GM23248 (cell line): ENCODE data around the gene STX8. TPM values are rescaled to one million over a fixed set of nuclear protein-coding genes. Genes with fewer than 3 reads are reported as not detected.

ENCODE experiments used
- DNase-seq: peaks from one replicate; pipeline ENCODE4 v3.0.0-alpha.2; 2015
- H2AFZ ChIP-seq: fragments of 200-600 bp; sonication (generic); 2 replicates; pipeline ENCODE4 v1.6.1; 2016; ENCODE audit warnings: antibody characterized with exemption
- H3F3A ChIP-seq: fragments of 200-600 bp; sonication (generic); 2 replicates; pipeline ENCODE4 v1.6.1; 2016; ENCODE audit warnings: mild to moderate bottlenecking, antibody characterized with exemption, mixed run types; ENCODE audit not compliant: insufficient read depth
- H3K27ac ChIP-seq: fragments of 200-600 bp; sonication (generic); 2 replicates; pipeline ENCODE4 v1.5.1; 2016; ENCODE audit warnings: mild to moderate bottlenecking
- H3K27me3 ChIP-seq: fragments of 200-600 bp; sonication (generic); replicated peaks from 2 replicates; pipeline ENCODE4 v1.6.1; 2016; ENCODE audit warnings: mild to moderate bottlenecking; ENCODE audit not compliant: insufficient read depth
- H3K36me3 ChIP-seq: fragments of 200-600 bp; sonication (generic); 2 replicates; pipeline ENCODE4 v1.6.1; 2016; ENCODE audit warnings: low read depth, mild to moderate bottlenecking
- H3K4me1 ChIP-seq: fragments of 200-600 bp; sonication (generic); 2 replicates; pipeline ENCODE4 v1.6.1; 2016; ENCODE audit warnings: mild to moderate bottlenecking; ENCODE audit not compliant: insufficient read depth
- H3K4me2 ChIP-seq: fragments of 200-600 bp; sonication (generic); one replicate; pipeline ENCODE4 v1.6.1; 2016; ENCODE audit warnings: mild to moderate bottlenecking; ENCODE audit not compliant: unreplicated experiment
- H3K4me3 ChIP-seq: fragments of 200-600 bp; sonication (generic); 2 replicates; pipeline ENCODE4 v1.5.1; 2016; ENCODE audit warnings: mild to moderate bottlenecking
- H3K79me2 ChIP-seq: fragments of 200-600 bp; sonication (generic); 2 replicates; pipeline ENCODE4 v1.6.1; 2016; ENCODE audit warnings: mild to moderate bottlenecking; ENCODE audit not compliant: insufficient read depth
- H3K9ac ChIP-seq: fragments of 200-600 bp; sonication (generic); 2 replicates; pipeline ENCODE4 v1.6.1; 2016; ENCODE audit warnings: mild to moderate bottlenecking
- H3K9me2 ChIP-seq: fragments of 200-600 bp; sonication (generic); 2 replicates; pipeline ENCODE4 v1.6.1; 2016; ENCODE audit warnings: mixed run types, mild to moderate bottlenecking, moderate library complexity; ENCODE audit not compliant: insufficient read depth
- H3K9me3 ChIP-seq: fragments of 200-600 bp; sonication (generic); one replicate; pipeline ENCODE4 v1.6.1; 2017; ENCODE audit warnings: low read depth
- H4K20me1 ChIP-seq: fragments of 200-600 bp; sonication (generic); 2 replicates; pipeline ENCODE4 v1.6.0; 2016; ENCODE audit not compliant: insufficient read depth
- EZH2 ChIP-seq: fragments of 200-600 bp; sonication (generic); IDR thresholded peaks from 2 replicates; pipeline ENCODE4 v1.6.1; 2018; ENCODE audit warnings: antibody characterized with exemption, mild to moderate bottlenecking; ENCODE audit not compliant: insufficient read depth, poor library complexity, severe bottlenecking
- EZH2phosphoT487 ChIP-seq: fragments of 200-600 bp; sonication (generic); IDR thresholded peaks from 2 replicates; pipeline ENCODE4 v1.6.1; 2018; ENCODE audit warnings: antibody characterized with exemption, moderate library complexity, mild to moderate bottlenecking, low read depth; ENCODE audit not compliant: insufficient read depth
- WGBS, 2 experiments: methylation state at CpG; one replicate each; pipeline ENCODE4 v1.1.6; 2015 to 2017; ENCODE audit warnings: low lambda C conversion rate in 2 of 2, low coverage in 1 of 2; ENCODE audit errors: missing lambda C conversion rate in 2 of 2; 5-methylcytosine and 5-hydroxymethylcytosine counted together
- in situ Hi-C: fragments of 300-500 bp; cut with MboI; formaldehyde crosslinking; loops from 2 replicates; pipeline ENCODE4 v1.15.0; 2020
- polyA plus RNA-seq: library from polyadenylated mRNA; unstranded; fragments of >200 nt; fragmentation: Nextera tagmentation; extraction: Ambion mirVana; gene quantifications from 2 replicates; pipeline ENCODE4 v1.2.1, GENCODE V29; 2016
- total RNA-seq: library from RNA; depleted of rRNA; stranded (reverse); fragments of >200 nt; shearing (Covaris generic); gene quantifications from 2 replicates; pipeline ENCODE4 v1.2.3, GENCODE V29; 2014

STX8 gene
- total and polyA plus RNA-seq, 2 experiments from 2014 or later = 40.7 to 84.3 TPM

DNA sequence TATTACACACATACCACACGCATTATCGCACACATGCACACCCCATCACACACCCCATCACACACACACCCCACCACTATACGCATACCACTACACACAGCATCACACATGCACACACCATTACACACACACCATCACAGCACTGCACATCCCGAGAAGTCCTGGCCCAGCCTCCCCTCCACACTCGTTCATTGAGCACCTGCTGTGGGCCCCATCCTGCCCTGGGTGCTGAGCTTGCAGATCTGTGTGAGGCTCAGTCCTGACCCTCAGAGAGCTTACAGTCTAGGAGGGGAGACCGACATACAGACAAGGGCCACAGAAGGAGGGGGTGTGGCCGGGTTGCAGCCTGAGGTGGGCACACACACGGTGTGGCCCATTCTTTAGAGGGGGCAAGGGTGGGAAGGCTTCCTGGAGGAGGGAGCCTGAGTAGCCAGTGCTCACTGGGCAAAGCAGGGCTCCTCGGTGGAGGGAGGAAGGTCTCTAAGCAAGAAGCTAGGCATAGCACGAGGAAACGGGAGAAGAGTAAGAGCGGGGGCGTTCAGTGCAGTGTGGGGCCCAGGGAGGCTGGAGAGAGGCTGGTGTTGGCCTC lies 347.7 kb downstream of the STX8 start:
- peak overlapping the region; percentile 19; the same call in 1 of the 2 replicates for H2AFZ ChIP-seq
- H3K79me2 ChIP-seq = no peaks in the 10 kb centered on the region
- no peaks in the 10 kb centered on the region for H3K36me3 ChIP-seq
- H3K9ac ChIP-seq = peak overlapping the region; percentile 43
- peaks cover 13% of the 10 kb centered on the region for H3K4me1 ChIP-seq
- no peaks in the 10 kb centered on the region for H3K9me2 ChIP-seq
- H3K4me3 ChIP-seq = peak overlapping the region; percentile 20; the same call in 1 of the 2 replicates
- H4K20me1 ChIP-seq = no peaks in the 10 kb centered on the region
- H3K27me3 ChIP-seq = no peaks in the 10 kb centered on the region
- H3K4me2 ChIP-seq = peak overlapping the region; percentile 30
- no peaks in the 10 kb centered on the region for H3F3A ChIP-seq
- TF ChIP-seq EZH2 (no peak), EZH2phosphoT487 (no peak)
- WGBS, 2 experiments = 49 to 50% methylated on average over 13 of the region's 13 CpGs
- H3K9me3 ChIP-seq = no peaks in the 10 kb centered on the region
- no peak for DNase-seq
- peak overlapping the region; percentile 53 for H3K27ac ChIP-seq
- in situ Hi-C loops = no loop called here

DNA sequence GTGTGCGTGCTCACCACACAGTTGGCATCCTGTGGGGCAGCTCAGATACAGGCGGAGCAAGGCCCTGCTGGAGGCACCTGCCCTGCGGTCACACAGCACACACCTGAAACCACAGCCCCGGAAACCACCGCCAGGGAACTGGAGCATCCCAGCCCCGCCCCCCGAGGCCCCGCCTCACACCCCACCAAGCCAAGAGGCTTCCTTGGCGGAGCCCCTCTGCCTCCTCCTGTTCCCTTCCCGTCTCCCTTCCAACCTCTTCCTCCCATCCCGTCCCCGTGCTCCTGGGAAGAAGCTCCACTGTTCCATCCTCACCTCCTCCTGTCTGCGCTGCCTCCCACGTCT lies 348.9 kb downstream of the STX8 start:
- in situ Hi-C loops = no loop called here
- no peak overlapping the region for H3K4me2 ChIP-seq
- no peak for DNase-seq
- H3K9me2 ChIP-seq = no peaks in the 10 kb centered on the region
- H3K27me3 ChIP-seq = no peaks in the 10 kb centered on the region
- H3F3A ChIP-seq = no peaks in the 10 kb centered on the region
- H3K4me3 ChIP-seq = no peak overlapping the region
- H4K20me1 ChIP-seq = no peaks in the 10 kb centered on the region
- 75 to 90% methylated on average over 9 to 14 of the region's 14 CpGs for WGBS, 2 experiments
- TF ChIP-seq EZH2phosphoT487 (no peak), EZH2 (no peak)
- no peak overlapping the region for H3K9ac ChIP-seq
- H3K4me1 ChIP-seq = peaks cover 13% of the 10 kb centered on the region
- H3K79me2 ChIP-seq = no peaks in the 10 kb centered on the region
- H3K27ac ChIP-seq = no peak overlapping the region
- no peak overlapping the region for H2AFZ ChIP-seq
- no peaks in the 10 kb centered on the region for H3K36me3 ChIP-seq
- H3K9me3 ChIP-seq = no peaks in the 10 kb centered on the region

DNA sequence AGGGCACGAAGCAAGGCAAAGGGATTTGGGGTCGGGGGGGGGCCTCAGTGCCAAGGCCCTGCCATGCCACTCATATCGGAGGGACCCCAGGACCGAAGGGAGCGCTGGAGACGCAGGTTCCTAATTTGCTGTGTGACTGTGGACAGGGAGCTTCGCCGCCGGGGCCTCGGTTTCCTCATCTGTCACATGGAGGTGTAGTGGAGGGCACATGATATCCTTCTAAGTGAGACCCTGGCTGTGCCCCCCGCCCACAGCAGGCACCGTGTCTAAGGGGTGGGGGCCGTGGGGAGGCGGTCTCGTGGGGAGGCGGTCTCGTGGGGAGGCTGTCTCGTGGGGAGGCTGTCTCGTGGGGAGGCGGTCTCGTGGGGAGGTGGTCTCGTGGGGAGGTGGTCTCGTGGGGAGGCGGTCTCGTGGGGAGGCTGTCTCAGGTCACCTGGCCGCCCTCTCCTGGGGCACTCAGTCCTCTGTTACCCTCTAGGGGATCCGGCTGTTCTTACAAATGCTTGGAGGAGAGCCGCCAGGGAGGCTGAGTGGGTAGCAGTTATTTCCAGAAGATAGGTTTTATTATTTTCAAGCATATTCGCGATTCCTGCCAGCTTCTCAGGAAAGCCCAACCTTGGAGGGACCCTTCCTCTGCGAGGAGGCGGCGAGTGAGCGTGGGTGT lies 349.4 kb downstream of the STX8 start:
- DNase-seq = no peak
- Histone ChIP-seq H3K4me1 (peaks cover 13% of the 10 kb centered on the region), H3K79me2 (no peaks in the 10 kb centered on the region), H3K9me2 (no peaks in the 10 kb centered on the region), H3K4me3 (no peak overlapping the region), H3K27ac (no peak overlapping the region), H4K20me1 (no peaks in the 10 kb centered on the region), H3K9ac (no peak overlapping the region), H3K36me3 (no peaks in the 10 kb centered on the region), H2AFZ (no peak overlapping the region), H3K4me2 (no peak overlapping the region), H3F3A (no peaks in the 10 kb centered on the region), H3K9me3 (no peaks in the 10 kb centered on the region), H3K27me3 (no peaks in the 10 kb centered on the region)
- WGBS, 2 experiments = 88 to 96% methylated on average over 9 to 33 of the region's 34 CpGs
- in situ Hi-C loops = no loop called here
- TF ChIP-seq EZH2phosphoT487 = no peak
- TF ChIP-seq EZH2 = no peak

DNA sequence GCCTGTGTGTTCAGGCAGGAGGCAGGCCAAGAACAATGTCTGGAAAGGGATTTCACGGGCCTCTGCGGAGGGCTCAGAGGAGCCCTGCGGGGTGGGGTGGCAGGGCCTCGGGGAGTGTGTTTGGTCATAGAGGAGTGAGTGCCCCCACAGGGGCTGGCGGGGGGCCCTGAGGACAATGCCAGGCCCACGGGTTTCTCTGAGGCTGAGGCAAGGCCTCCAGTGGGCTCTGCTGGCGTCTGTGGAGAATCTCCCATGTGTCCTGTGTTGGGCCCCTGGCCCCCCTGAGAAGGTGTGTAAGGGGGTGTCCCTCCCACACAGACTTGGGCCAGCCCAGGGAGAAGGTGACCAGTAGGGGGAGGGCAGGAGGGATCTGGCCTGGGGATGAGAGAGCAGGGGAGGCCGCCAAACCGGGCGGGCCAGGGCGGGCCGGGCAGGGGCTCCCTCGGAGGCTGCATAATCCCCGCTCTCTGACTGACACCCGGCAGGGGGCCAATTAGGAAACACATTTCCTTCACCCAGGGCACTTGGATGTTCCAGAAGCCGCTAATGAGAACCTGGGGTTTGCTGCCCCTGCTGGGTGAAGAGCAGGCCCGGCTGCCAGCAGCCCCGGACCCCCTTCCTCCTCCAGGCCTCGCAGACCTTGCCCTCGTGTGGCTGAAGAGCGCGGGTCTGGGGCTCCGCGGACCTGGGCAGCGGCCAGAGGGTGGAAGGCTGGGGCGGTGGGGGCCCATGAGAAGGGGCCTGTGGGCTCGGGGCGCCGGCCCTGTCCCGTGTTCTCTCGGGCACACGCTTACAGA lies 350.1 kb downstream of the STX8 start:
- Histone ChIP-seq H3K27me3 (no peaks in the 10 kb centered on the region), H2AFZ (no peak overlapping the region), H3K4me1 (peaks cover 13% of the 10 kb centered on the region), H3K9me3 (no peaks in the 10 kb centered on the region), H3K4me3 (no peak overlapping the region), H3K4me2 (no peak overlapping the region), H3K79me2 (no peaks in the 10 kb centered on the region), H3K9ac (no peak overlapping the region), H3K9me2 (no peaks in the 10 kb centered on the region), H3K36me3 (no peaks in the 10 kb centered on the region), H4K20me1 (no peaks in the 10 kb centered on the region), H3F3A (no peaks in the 10 kb centered on the region), H3K27ac (no peak overlapping the region)
- WGBS, 2 experiments = 73 to 78% methylated on average over 25 to 32 of the region's 32 CpGs
- DNase-seq = no peak
- in situ Hi-C loops = no loop called here
- TF ChIP-seq EZH2phosphoT487 (no peak), EZH2 (no peak)
